GM18499 (cell line): ENCODE results near the gene TBK1.
"Not testable (repeated sequence)": the region's sequence is repeated elsewhere in the genome, so short reads cannot be mapped to it uniquely, and the experiment has no call there.

ENCODE experiments used
- ATAC-seq: cut with Tn5 transposase; IDR thresholded peaks from one replicate; pipeline ENCODE4 v1.9.1; 2021; ENCODE audit warnings: moderate number of reproducible peaks; ENCODE audit not compliant: insufficient read depth, unreplicated experiment

The TBK1 gene

GRCh38 chr12:64534672-64535199 lies 82.8 kb downstream of the TBK1 start:
- ATAC-seq: no peak

- ATAC-seq: no peak
Measured at GRCh38 chr12:64538121-64538520, 86.2 kb downstream of the TBK1 start.

GRCh38 chr12:64542409-64543047 lies 90.6 kb downstream of the TBK1 start:
- not testable (repeated sequence) for ATAC-seq

- no peak for ATAC-seq
Measured at GRCh38 chr12:64544371-64545080, 92.6 kb downstream of the TBK1 start.

- ATAC-seq: no peak
Measured at GRCh38 chr12:64545081-64545382, 93.1 kb downstream of the TBK1 start.

GRCh38 chr12:64549108-64549507 lies 97.2 kb downstream of the TBK1 start:
- ATAC-seq: no peak

GRCh38 chr12:64550755-64551154 lies 98.8 kb downstream of the TBK1 start:
- ATAC-seq: no peak

GRCh38 chr12:64551676-64552075 lies 99.8 kb downstream of the TBK1 start:
- no peak for ATAC-seq
